Heart left ventricle (tissue), 13 donors: ENCODE measurements around the gene SMCO3.

Experiments used
- POLR2A ChIP-seq, 2 donors: fragments of 450-650 bp; IDR thresholded peaks; one replicate each; pipeline ENCODE4 v1.6.1; 2017; ENCODE audit warnings: antibody characterized with exemption in 2 of 2, mild to moderate bottlenecking in 2 of 2, moderate library complexity in 2 of 2
- TF ChIP-seq, protein P1 (sequence below), 12 donors: fragments of 200-600 bp; sonication (generic) in 4 of 12; IDR thresholded peaks; one replicate each; pipeline versions ENCODE4 v1.5.0 to v1.8.0; 2018 to 2022; ENCODE audit warnings: antibody characterized with exemption in 12 of 12, mild to moderate bottlenecking in 5 of 12
- donor health status: ischemic (EF 13 %, LVEDD 7.1; RV severe dilation, severe dysfunction).
- donor health status: DM: no; HTN: yes; CAD: no.
- donor health status: DM: no; HTN: no; CAD: no.
- donor health status: ischemic (EF 25% LVEDD 6.9; RV normal size, moderate dysfunction).
- donor health status: ischemic (EF 25% LVEDD 5.7; RV mildly dilated, moderate dysfunction).
- donor health status: ischemic (EF 35%, LVEDD 5.7; RV mildly dilated, moderate dysfunction).
- donor health status: nonischemic (EF 11% LVEDD 7.7; RV severe dilation, severe dysfunction).
- donor health status: DM: yes; HTN: yes; CAD: no.
- donor health status: PGD.
- donor health status: ischemic (EF 29% LVEDD 5.4; RV normal size, mild dysfunction).
- donor health status: nonischemic (EF 23%, LVEDD 6.1; RV moderate dilation, normal function).

DNA sequence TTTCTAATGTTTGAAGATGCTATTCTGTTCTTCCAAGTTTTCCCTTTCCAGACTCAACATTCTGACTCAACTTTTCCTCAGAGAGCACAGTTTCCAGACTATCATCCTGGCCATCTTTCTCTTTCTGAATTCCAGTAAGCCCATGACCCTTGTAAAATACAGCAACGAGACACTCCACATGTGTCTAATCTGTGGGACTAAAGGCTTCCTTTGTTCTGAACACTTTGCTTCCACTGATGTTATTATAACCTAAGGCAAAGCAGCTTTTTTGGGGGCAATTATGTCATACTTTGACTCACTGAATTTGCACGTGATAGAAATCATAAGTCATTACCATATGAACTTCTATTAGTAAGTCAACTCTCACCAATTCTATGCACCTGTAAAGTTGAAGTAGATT, 35.7 kb upstream of the SMCO3 start:
- no peak for TF ChIP-seq POLR2A (IDR thresholded peaks at IDR 0.05)
- TF ChIP-seq, protein P1, sequence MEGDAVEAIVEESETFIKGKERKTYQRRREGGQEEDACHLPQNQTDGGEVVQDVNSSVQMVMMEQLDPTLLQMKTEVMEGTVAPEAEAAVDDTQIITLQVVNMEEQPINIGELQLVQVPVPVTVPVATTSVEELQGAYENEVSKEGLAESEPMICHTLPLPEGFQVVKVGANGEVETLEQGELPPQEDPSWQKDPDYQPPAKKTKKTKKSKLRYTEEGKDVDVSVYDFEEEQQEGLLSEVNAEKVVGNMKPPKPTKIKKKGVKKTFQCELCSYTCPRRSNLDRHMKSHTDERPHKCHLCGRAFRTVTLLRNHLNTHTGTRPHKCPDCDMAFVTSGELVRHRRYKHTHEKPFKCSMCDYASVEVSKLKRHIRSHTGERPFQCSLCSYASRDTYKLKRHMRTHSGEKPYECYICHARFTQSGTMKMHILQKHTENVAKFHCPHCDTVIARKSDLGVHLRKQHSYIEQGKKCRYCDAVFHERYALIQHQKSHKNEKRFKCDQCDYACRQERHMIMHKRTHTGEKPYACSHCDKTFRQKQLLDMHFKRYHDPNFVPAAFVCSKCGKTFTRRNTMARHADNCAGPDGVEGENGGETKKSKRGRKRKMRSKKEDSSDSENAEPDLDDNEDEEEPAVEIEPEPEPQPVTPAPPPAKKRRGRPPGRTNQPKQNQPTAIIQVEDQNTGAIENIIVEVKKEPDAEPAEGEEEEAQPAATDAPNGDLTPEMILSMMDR (IDR thresholded peaks at IDR 0.05): no peak
